Measurements from ENCODE around the gene PALM2AKAP2.

PALM2AKAP2 gene

GRCh38 chr9:109806506-109807115 is 26.6 kb downstream of the PALM2AKAP2 start:
- no peak for TF ChIP-seq EZH2 (IDR thresholded peaks at IDR 0.05; ENCODE audit: borderline replicate concordance, low read length)
- TF ChIP-seq, protein P1, sequence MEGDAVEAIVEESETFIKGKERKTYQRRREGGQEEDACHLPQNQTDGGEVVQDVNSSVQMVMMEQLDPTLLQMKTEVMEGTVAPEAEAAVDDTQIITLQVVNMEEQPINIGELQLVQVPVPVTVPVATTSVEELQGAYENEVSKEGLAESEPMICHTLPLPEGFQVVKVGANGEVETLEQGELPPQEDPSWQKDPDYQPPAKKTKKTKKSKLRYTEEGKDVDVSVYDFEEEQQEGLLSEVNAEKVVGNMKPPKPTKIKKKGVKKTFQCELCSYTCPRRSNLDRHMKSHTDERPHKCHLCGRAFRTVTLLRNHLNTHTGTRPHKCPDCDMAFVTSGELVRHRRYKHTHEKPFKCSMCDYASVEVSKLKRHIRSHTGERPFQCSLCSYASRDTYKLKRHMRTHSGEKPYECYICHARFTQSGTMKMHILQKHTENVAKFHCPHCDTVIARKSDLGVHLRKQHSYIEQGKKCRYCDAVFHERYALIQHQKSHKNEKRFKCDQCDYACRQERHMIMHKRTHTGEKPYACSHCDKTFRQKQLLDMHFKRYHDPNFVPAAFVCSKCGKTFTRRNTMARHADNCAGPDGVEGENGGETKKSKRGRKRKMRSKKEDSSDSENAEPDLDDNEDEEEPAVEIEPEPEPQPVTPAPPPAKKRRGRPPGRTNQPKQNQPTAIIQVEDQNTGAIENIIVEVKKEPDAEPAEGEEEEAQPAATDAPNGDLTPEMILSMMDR (IDR thresholded peaks at IDR 0.05; ENCODE audit: low read length): no peak
- Histone ChIP-seq H3K4me1 (ENCODE audit: insufficient read depth, low read length, severe bottlenecking) (no peaks in the 10 kb centered on the region), H2AFZ (ENCODE audit: low read length) (no peak overlapping the region), H3K9ac (ENCODE audit: low read length) (no peak overlapping the region), H4K20me1 (ENCODE audit: insufficient read depth, low read length) (no peaks in the 10 kb centered on the region), H3K27me3 (ENCODE audit: insufficient read depth, low read length) (no peaks in the 10 kb centered on the region), H3K27ac (ENCODE audit: low read depth, low read length, poor library complexity, severe bottlenecking) (no peak overlapping the region), H3K4me3 (ENCODE audit: low read depth, low read length, poor library complexity, severe bottlenecking) (no peak overlapping the region), H3F3A (ENCODE audit: insufficient read depth, low read length) (no peaks in the 10 kb centered on the region), H3K4me2 (ENCODE audit: low read length) (no peak overlapping the region), H3K36me3 (ENCODE audit: insufficient read depth, low read length) (no peaks in the 10 kb centered on the region), H3K9me2 (ENCODE audit: low read depth, low read length) (no peaks in the 10 kb centered on the region), H3K79me2 (ENCODE audit: insufficient read depth, low read length) (no peaks in the 10 kb centered on the region), H3K9me3 (ENCODE audit: low read length) (no peaks in the 10 kb centered on the region)

- H4K20me1 ChIP-seq (ENCODE audit: insufficient read depth, low read length): no peaks in the 10 kb centered on the region
- no peaks in the 10 kb centered on the region for H3F3A ChIP-seq (ENCODE audit: insufficient read depth, low read length)
- H3K9me2 ChIP-seq (ENCODE audit: low read depth, low read length): no peaks in the 10 kb centered on the region
- no peak overlapping the region for H2AFZ ChIP-seq (ENCODE audit: low read length)
- no peak overlapping the region for H3K27ac ChIP-seq (ENCODE audit: low read depth, low read length, poor library complexity, severe bottlenecking)
- H3K79me2 ChIP-seq (ENCODE audit: insufficient read depth, low read length): no peaks in the 10 kb centered on the region
- no peak overlapping the region for H3K4me3 ChIP-seq (ENCODE audit: low read depth, low read length, poor library complexity, severe bottlenecking)
- TF ChIP-seq EZH2 (IDR thresholded peaks at IDR 0.05; ENCODE audit: borderline replicate concordance, low read length): no peak
- TF ChIP-seq, protein P1 (IDR thresholded peaks at IDR 0.05; ENCODE audit: low read length): no peak
- no peaks in the 10 kb centered on the region for H3K27me3 ChIP-seq (ENCODE audit: insufficient read depth, low read length)
- no peak overlapping the region for H3K4me2 ChIP-seq (ENCODE audit: low read length)
- no peak overlapping the region for H3K9ac ChIP-seq (ENCODE audit: low read length)
- H3K9me3 ChIP-seq (ENCODE audit: low read length): no peaks in the 10 kb centered on the region
- no peaks in the 10 kb centered on the region for H3K36me3 ChIP-seq (ENCODE audit: insufficient read depth, low read length)
- H3K4me1 ChIP-seq (ENCODE audit: insufficient read depth, low read length, severe bottlenecking): no peaks in the 10 kb centered on the region
Observed at GRCh38 chr9:109811876-109812275, 31.9 kb downstream of the PALM2AKAP2 start.

DNA sequence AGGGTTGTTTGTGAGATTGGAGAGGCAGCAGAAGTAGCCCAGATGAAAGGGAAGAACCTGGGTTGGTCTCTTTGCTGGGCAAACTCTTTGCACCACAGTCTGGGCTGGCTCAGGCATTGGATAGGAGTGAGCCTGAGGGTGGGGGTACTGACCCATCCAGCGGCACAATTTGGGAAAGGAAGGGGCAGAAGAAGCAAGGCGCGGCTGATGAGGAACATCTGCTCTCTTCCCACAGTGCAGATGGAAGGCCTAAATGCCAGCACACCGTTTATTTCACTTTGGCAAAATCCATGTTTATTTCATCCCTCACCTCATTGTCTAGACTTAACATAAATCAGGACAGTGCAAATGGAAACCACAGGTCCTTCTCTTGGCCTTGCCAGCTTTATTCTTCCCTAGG is 32.3 kb downstream of the PALM2AKAP2 start:
- Histone ChIP-seq H3K9ac (ENCODE audit: low read length) (no peak overlapping the region), H3K27me3 (ENCODE audit: insufficient read depth, low read length) (no peaks in the 10 kb centered on the region), H3K4me3 (ENCODE audit: low read depth, low read length, poor library complexity, severe bottlenecking) (no peak overlapping the region), H3K4me1 (ENCODE audit: insufficient read depth, low read length, severe bottlenecking) (no peaks in the 10 kb centered on the region), H3K9me2 (ENCODE audit: low read depth, low read length) (no peaks in the 10 kb centered on the region), H3K36me3 (ENCODE audit: insufficient read depth, low read length) (no peaks in the 10 kb centered on the region), H3K79me2 (ENCODE audit: insufficient read depth, low read length) (no peaks in the 10 kb centered on the region), H3K4me2 (ENCODE audit: low read length) (no peak overlapping the region), H2AFZ (ENCODE audit: low read length) (no peak overlapping the region), H3K27ac (ENCODE audit: low read depth, low read length, poor library complexity, severe bottlenecking) (no peak overlapping the region), H4K20me1 (ENCODE audit: insufficient read depth, low read length) (no peaks in the 10 kb centered on the region), H3F3A (ENCODE audit: insufficient read depth, low read length) (no peaks in the 10 kb centered on the region), H3K9me3 (ENCODE audit: low read length) (no peaks in the 10 kb centered on the region)
- TF ChIP-seq, protein P1 (IDR thresholded peaks at IDR 0.05; ENCODE audit: low read length): no peak
- no peak for TF ChIP-seq EZH2 (IDR thresholded peaks at IDR 0.05; ENCODE audit: borderline replicate concordance, low read length)

Measured in OCI-LY1 (cell line).